ENCODE measurements around the gene HSPB1.

DNA sequence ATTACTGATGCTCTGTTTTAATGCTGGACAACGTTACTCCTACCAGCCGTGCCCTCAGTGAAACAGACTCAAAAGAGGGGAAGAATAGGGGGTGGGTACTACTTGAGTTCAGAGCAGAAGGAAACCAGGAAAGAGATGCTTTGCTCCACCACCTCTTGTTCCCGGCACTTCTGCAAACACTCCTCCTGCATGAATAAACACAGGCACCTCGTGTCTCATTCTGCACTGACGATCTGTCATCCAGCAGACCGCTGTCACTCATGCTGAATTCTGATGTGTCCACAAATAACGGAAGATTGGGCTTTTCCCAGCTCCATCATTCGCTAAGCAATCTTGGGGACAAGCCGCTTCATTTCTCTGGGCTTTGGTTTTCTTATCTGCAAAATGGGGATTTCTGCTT is 29.6 kb downstream of the HSPB1 start:
- TF ChIP-seq, protein P1, sequence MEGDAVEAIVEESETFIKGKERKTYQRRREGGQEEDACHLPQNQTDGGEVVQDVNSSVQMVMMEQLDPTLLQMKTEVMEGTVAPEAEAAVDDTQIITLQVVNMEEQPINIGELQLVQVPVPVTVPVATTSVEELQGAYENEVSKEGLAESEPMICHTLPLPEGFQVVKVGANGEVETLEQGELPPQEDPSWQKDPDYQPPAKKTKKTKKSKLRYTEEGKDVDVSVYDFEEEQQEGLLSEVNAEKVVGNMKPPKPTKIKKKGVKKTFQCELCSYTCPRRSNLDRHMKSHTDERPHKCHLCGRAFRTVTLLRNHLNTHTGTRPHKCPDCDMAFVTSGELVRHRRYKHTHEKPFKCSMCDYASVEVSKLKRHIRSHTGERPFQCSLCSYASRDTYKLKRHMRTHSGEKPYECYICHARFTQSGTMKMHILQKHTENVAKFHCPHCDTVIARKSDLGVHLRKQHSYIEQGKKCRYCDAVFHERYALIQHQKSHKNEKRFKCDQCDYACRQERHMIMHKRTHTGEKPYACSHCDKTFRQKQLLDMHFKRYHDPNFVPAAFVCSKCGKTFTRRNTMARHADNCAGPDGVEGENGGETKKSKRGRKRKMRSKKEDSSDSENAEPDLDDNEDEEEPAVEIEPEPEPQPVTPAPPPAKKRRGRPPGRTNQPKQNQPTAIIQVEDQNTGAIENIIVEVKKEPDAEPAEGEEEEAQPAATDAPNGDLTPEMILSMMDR (IDR thresholded peaks at IDR 0.05): no peak
- TF ChIP-seq POLR2A (IDR thresholded peaks at IDR 0.05): no peak
